GM18867 (cell line): ENCODE measurements around the gene GATC.
"Not testable (repeated sequence)": the region's sequence is repeated elsewhere in the genome, so short reads cannot be mapped to it uniquely, and the experiment has no call there.

Experiments used
- ATAC-seq: cut with Tn5 transposase; IDR thresholded peaks from one replicate; pipeline ENCODE4 v1.9.1; 2021; ENCODE audit warnings: mild to moderate bottlenecking, moderate library complexity; ENCODE audit not compliant: unreplicated experiment

GATC gene

DNA sequence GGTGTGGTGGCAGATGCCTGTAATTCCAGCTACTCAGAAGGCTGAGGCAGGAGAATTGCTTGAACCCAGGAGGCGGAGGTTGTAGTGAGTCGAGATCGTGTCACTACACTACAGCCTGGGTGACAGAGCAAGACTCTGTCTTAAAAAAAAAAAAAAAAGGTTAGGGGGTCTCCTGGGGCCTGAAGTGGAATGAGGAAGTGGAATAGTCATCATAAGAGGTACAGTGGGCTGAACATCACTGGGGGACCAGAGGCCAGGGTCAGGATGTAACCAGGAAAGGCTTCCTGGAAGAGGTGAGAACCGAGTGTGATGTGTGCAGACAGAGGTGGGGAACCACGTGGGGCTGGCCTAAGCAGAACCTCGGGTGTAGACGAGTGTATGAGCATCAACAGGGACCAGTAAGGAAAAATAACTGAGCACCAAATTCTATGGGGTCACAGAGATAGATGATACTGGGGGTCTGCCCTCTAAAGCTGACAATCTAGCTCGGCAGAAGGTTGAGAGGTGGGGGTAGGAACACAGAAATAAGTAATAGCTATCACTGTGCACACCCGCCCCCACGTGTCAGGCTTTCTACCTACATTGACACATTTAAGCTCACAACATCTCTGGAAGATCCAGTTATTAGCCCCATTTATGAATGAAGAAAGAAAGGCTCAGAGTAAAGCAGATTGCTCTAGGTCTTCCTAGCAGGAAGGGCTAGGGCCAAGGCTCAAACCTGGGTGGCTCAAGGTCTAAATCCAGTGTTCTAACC, 13.3 kb upstream of the GATC start:
- ATAC-seq = no peak

DNA sequence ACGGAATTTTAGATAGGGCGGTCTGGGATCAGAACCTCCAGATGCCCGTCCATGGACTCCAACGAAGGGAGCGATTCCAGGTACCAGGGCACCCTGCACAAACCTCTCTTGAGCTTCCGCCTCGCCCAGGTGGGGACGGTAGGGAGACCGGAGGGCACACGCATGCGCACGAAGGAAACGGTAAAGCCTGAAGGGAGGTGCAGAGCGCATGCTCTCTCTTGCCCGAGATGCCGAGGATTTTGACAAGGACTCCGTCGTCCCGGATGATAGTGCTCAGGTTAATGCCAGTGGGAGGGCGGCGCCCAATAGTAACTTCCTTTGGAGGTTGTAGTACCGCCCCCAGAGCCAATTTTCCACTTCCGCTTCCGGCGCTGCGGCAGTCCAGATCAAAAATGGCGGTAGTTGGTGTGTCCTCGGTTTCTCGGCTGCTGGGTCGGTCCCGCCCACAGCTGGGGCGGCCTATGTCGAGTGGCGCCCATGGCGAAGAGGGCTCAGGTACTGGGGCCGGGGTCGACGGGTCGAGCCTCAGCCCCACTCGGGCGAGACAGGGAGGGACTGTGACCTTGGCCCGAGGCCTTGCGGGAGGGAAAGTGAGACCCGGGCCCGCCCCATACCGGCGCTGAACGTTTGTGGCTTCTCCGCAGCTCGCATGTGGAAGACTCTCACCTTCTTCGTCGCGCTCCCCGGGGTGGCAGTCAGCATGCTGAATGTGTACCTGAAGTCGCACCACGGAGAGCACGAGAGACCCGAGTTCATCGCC, 8.3 kb upstream of the GATC start, which contains the start of gene COX6A1:
TSS of gene COX6A1 (plus strand) at position 379 of the 760 bp plus-strand sequence. CDS start at position 393, 14 bp downstream.
- peak; percentile 93 for ATAC-seq

DNA sequence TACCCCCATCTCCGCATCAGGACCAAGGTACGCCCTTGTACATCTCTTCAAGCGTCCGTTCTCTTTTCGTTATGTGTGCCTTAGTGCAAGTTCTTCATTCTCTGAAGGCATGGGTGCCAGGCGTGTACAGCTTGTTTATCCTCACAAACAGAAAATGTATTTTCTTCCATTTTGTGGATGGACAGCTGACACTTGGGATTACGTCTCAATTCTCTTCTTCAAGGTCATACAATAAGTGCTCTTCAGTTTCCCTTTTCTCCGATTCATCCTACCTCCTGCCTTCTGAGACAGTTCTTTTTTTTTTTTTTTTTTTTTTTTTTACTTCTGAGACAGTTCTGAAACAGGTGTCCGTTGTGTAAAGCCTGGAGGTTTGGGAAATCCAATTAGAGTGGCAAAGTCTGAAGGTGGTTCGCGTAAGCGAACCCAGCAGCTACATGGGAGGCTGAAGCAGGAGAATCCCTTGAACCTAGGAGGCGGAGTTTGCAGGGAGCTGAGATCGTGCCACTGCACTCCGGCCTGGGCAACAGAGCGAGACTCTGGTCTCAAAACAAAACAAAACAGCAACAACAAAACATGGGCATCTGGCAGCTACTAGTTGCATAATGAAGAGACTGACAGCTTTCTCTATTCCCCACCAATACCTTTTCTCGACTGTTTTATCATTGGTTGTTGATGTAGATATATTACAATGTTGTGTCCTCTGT, 7.6 kb upstream of the GATC start:
- no peak for ATAC-seq

DNA sequence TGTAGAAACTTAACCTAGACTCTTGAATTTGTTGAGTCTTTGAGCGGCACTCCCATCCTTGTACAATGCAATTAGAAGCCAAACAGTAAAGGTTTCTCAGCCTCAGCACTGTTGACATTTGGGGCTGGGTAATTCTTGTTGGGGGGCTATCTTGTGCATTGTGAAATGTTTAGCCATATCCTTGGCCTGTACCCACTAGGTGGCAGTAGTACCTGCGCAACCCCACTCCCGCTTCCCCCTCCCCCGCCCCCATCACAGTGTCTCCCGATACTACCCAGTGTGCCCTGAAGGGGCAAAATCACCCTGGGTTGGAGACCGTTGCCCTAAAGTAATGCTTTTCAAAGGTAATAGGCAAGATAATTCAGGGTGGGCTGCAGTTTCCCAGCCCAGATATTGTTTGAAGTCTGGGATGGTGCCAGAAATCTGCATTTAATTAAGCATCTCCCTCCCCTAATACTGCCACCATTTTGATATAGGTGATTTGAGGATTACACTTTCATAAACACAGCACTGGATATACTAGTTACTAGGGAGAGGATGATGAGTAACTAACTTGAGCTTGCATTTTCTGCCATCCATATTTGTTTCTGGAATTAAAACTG, 6.5 kb upstream of the GATC start:
- ATAC-seq = no peak

DNA sequence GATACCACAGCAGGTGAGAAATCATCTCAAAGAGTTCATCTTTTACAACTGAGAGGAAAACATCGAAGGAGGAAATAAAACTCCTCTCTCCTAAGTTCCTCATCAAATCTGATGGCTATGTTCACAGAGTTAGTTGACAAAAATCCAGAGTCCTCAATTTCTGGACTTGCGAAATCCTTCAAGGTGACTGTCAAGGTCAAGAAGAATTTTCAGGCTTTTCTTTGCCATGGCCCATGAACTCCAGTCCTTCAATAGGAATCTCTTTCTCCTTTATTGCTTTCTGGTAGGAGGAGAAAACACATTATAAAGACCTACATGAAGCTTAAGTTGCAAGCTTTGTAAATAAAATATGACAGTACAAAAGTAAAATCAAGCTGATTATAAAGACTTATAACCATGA, 1.6 kb upstream of the GATC start:
- no peak for ATAC-seq

DNA sequence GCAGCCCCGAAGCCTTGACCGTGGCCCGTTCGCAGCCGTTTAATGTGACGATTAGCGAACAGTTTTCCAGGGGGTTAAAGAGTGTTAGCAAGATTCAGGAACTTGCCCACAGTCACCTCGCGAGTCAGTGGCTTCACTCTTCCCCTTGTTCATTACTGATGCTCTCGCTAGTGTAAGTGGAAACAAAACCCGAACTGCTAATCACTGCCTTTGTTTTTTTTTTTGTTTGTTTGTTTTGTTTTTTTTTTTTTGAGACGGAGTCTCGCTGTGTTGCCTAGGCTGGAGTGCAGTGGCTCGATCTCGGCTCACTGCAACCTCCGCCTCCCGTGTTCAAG, 567 bp downstream of the GATC start:
- not testable (repeated sequence) for ATAC-seq

DNA sequence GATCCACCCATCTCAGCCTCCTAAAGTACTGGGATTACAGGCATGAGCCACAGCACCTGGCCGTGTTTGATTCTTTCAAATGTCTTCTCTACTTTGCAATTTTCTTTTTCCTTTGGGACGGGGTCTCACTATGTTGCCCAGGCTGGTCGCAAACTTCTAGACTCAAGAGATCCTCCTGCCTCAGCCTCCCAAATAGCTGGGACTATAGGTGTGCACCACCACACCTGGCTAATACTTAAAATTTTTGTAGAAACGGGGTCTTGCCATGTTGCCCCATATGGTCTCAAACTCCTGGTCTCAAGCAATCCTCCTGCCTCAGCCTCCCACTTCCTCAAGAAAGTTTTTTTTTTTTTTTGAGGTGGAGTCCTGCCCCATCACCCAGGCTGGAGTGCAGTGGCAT, 1.7 kb downstream of the GATC start:
- ATAC-seq = no peak

DNA sequence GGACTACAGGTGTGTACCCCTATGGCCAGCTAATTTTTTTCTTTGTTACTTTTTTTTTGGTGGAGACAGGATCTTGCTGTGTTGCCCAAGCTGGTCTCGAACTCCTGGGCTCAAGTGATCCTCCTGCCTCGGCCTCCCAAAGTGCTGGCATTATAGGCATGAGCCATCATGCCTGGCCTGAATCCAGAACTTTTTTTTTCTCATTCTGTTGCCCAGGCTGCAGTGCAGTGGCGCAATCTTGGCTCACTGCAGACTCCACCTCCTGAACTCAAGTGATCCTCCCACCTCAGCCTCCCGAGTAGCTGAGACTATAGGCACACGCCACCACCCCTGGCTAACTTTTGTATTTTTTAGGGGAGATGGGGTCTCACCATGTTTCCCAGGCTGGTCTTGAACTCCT, 6.3 kb downstream of the GATC start:
- not testable (repeated sequence) for ATAC-seq

DNA sequence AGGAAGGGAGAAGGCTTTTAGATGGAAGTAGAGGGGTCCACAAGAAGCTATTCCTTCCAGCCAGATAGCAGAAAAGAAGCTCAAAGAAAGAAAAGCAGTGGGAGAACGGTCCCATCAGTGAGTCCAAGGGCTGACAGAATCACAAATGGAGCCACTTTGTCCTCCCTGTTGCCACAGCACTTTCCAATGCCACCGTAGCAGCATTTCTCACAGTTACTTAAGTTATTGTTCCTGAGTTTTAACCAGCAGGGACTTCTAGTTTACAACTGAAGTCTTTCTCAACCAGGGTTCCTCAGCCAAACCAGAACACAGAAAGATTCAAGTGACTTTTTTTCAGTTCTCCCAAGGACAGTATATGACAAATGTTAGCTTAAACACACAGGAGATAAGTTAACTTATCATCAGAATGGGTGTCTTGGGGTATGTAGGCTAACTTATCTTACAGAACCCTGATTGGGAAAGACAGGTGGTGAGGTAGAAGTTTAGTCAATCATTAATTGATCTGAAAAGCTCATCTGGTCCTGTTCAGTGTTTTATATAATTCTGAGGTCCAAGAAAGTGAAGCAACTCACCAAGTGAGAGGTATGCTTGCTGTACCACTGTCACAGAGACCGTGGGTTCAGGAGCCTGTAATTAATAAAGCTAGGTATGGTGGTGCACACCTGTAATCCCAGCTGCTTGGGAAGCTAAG, 7.0 kb downstream of the GATC start:
- ATAC-seq = no peak

DNA sequence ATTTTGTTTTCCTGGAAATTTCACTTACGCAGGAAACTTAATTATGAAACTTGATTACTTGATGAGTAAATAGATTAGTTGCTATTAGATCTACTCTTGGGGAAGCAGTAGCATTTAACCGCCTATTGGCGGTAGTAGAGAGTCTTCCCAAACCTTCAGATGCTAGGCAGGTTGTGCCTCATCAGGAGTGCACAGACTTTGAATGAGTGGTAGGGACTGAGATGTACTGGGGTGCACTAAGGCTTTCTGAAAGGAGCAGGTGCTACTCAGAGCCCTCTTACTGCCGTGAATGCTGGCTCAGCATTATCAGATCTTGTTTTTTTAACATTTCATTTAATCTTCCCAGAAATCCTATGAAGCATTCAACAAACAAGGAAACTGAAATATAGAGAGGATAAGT, 7.7 kb downstream of the GATC start:
- no peak for ATAC-seq

DNA sequence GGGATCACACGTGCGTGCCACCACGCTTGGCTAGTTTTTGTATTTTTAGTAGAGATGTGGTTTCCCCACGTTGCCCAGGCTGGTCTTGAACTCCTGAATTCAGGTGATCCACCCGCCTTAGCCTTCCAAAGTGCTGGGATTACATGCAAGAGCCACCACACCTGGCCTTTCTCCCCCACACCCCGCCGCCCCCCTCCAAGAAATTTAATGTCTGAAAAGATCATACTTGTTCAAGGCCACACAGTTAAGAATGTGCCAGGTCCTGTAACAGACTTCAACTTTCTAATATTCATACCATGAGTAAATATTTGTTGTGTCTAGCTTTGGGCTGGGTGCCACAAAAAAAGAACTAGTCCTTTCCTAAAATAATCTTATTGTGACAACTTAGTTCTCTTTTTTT, 9.1 kb downstream of the GATC start:
- ATAC-seq = no peak

DNA sequence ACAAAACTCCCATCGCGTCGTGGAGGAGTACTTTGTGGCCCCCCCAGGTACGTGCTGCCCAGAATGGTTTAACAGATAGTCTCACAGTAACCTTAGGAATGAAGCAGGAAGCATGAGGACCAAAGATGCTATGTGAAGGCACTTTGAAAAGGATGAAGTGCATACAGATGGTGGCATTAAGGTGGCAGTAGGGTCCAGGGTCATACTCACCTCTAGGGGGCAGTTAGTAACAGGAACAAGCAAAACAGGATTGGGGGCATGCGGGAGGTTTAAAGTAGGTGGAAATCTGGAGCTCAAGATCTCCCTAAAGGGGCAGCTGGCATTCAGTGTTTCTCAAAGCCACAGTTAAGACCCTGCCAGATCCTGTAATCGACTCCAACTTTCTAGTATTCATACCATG, 10.9 kb downstream of the GATC start:
- no peak for ATAC-seq

DNA sequence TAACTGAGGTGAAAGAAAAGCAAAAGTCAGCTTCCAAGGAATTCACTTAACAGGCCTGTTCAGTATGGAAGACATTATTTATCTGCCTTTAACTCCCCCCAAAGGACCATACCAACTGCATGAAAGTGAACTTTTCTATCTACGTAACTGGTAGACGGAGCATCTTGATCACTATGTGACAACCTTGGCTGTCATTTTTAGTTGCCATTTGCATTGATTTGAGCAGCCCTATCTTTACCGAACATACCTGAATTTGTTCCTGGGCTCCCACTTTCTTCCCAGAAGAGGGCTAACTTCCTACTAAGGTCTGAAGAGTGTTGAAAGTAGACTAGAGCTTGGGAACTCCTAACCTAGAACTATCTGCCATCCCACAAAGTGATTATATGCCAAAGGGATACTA, 13.9 kb downstream of the GATC start:
- ATAC-seq = no peak

DNA sequence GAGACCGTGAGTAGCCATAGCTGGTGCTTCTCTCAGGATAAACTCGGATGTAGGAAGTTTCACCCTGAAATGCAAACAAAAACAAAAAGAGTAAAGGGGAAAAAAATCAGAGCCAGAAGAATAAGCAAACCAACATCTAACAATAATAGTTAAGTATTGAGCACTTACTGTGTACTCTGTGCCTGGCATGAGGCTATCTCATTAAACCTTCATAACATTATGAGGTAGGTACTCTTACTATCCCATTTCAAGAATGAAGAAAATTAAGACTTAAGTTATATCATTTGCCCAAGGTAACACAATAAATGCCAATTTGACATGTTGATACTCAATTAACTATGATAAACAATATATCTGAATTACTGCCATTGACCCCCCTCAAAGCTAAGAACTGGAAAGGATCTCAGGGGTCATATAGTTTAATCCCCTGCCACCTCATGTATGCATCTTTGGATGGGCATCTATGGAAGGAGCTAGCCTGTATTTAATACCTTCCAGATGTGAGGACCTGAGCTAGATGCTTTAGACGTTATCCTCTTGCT, 15.9 kb downstream of the GATC start:
- no peak for ATAC-seq

DNA sequence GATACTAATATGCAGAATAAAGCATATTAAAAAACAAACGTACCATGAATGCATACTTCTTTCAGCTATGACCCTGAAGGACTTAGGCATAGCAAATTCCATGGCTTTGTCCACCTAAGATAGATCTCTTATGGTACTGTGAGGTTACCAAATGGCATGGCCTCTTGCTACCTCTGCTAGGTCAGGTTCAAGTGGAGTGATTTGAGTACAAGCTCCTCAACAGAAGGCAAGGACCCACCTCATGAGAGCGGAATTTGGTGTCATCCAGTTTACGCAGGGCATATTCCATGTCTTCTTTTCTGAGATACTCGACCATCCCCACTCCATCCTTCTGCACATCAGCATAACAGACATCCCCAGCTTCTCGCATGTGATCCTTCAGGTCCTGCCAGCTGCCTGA, 17.5 kb downstream of the GATC start:
- no peak for ATAC-seq

DNA sequence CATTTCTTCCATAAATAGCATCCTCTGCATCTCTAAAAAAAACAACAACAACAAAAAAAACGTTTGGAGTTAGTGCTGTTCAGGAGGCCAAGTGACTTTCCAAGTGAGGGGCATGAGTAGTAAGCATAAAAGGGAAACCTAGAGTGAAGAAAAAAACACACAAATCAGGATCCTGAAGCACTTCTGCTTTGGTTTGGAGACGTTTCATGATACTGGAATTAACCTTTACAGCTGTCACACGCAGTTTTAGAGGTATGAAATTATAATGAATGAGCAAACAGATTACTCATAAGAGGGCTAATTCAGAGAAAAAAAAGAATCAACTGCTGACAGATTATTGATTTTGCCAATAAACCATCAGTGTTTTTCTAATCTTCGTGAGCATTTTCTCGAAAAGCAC, 19.5 kb downstream of the GATC start:
- ATAC-seq = no peak

DNA sequence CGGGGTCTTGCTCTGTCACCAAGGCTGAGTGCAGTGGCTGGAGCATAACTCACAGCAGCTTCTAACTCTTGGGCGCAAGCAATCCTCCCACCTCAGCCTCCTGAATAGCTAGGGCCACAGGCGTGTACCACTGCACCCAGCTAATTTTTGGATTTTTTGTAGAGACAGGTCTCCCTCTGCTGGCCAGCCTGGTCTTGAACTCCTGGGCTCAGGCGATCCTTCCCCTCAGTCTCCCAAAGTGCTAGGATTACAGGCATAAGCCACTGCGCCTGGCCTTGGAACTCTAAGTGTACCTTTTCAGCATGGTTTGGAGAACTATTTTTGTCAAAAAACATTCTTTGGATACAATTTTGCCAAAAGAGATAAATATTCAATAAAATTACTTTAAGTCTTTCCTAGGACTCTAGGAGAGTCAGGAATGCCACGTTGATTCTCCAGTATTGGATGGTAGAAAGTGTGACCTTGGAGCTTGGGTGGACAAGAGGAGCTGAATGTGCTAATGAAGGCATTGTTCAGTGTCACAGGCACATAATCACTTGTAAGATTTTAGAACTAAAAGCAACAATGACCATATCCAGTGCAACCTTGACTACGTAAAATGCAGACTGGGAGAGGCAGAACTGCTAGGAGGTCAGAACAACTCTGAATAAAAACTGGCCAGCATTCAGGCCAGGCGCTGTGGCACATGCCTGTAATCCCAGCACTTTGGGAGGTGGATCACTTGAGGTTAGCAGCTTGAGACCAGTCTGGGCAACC, 20.5 kb downstream of the GATC start:
- no peak for ATAC-seq

DNA sequence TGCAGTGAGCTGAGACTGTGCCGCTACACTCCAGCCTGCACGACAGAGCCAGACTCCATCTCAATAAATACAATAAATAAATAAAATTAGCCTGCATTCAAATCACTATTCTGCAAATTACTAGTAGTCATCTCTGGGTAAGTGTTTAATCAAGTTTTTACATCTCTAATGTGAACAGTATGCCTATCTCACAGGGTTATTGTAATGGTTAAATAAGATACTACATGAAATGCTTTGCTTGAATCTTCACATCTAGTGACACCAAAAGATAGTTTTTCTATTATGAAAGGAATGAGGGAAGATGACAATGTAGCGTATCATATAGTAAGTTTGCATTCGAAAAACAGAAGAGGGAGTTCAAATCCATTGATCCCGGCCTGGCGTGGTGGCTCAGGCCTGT, 21.2 kb downstream of the GATC start:
- no peak for ATAC-seq

DNA sequence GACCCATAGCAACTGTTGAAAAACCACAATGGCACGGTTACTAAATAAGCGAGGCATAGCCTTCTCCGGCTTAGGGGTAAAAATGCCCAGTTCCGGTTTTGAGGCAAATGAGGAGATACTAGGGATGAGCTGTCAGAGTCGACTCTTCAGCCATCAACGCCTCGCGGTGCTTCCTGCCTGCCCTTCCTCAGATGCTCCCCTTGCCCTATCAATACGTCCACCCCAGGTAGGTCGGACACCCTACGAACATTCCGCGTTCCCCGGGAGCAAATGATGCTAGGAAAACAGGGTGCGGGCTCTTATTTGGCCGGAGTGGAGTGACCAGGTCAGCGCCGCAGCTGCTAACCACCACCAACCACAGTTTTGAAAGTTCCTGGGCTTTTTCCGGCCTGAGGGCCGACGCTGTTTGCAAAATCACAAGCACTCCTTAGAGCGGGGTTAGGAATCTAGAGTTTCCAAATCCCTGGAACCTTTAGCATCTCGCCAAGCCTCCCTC, 22.1 kb downstream of the GATC start:
- no peak for ATAC-seq
